ENCODE measurements around the gene CD99L2. TPM values are rescaled to one million over a fixed set of nuclear protein-coding genes. Genes with fewer than 3 reads are reported as not detected.

Gene CD99L2
- total RNA-seq, 1 experiment from 2014 or later: 156 TPM

DNA sequence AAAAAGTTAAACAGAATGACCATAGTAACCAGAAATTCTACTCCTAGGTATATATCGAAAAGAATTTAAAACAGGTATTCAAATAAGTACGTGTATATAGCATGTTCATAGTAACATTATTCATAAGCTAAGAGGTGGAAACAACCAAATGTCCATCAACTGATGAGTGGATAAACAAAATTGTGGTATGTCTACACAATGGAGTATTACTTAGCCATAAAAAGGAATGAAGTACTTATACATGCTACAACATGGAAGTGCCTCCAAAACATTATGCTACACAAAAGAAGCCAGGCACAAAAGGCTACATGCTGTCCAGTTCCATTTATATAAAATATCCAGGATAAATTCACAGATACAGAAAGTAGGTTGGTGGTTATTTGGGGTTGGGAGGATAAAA lies 76.5 kb downstream of the CD99L2 start:
- Histone ChIP-seq H3K4me3 (ENCODE audit: low read depth in 2 of 2, low read length in 2 of 2) (no peak overlapping the region), H3K27me3 (ENCODE audit: control insufficient read depth, insufficient read depth, low read length) (no peaks in the 10 kb centered on the region), H3K36me3 (ENCODE audit: control insufficient read depth, insufficient read depth, low read length) (no peaks in the 10 kb centered on the region), H3K9me3 (ENCODE audit: control insufficient read depth, insufficient read depth, low read depth, low read length) (no peaks in the 10 kb centered on the region), H3K4me1 (ENCODE audit: control insufficient read depth, insufficient read depth, low read length) (no peaks in the 10 kb centered on the region), H3K27ac (ENCODE audit: low read length) (no peak overlapping the region)
- no peak for ATAC-seq
- POLR2A ChIA-PET: no interaction called here
- in situ Hi-C loops (cut with HindIII; ENCODE audit: low pct_unique_long_range_greater_than_20kb, low sequenced_read_pairs) (no loop called here), intact Hi-C loops (cut with micrococcal nuclease; ENCODE audit: unreplicated experiment) (no loop called here)
- BruUV-seq (replicated peaks): no TSS peak
- no peak for TF ChIP-seq SIN3A (IDR thresholded peaks at IDR 0.05; ENCODE audit: borderline replicate concordance, insufficient read depth, low read depth, low read length)
- no peak for DNase-seq (ENCODE audit: low read depth, low spot score)
- CTCF ChIA-PET: no interaction called here

DNA sequence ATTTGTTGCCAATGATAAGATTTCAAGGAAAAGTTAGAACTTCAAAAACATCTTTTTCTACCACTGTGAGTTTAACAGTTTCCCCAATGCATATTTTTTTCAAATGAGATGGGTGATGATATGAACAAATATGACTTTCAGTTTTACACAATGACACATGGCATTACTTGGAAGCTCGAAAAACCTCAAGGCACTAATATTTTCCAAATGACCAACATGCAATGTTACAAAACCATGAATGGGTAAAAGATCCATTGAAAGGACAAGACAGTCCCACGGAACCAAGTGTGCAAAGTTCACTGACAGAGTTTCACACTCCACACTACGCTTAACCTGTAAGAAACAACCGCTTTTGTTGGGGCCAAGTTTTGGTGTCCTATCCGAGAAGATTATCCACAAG lies 84.5 kb downstream of the CD99L2 start:
- no peak for ATAC-seq
- no peaks in the 10 kb centered on the region for H3K4me1 ChIP-seq (ENCODE audit: control insufficient read depth, insufficient read depth, low read length)
- CTCF ChIA-PET: no interaction called here
- H3K9me3 ChIP-seq (ENCODE audit: control insufficient read depth, insufficient read depth, low read depth, low read length): no peaks in the 10 kb centered on the region
- TF ChIP-seq POLR2AphosphoS5 (IDR thresholded peaks at IDR 0.05; ENCODE audit: low read depth, low read length) (no peak), SIN3A (IDR thresholded peaks at IDR 0.05; ENCODE audit: borderline replicate concordance, insufficient read depth, low read depth, low read length) (no peak), REST (IDR thresholded peaks at IDR 0.05; ENCODE audit: insufficient read depth in 1 of 2, low read depth in 2 of 2, low read length in 1 of 2) (no peak), TCF7L2 (IDR thresholded peaks at IDR 0.05; ENCODE audit: low read depth, low read length) (no peak)
- TF ChIP-seq, protein P1, sequence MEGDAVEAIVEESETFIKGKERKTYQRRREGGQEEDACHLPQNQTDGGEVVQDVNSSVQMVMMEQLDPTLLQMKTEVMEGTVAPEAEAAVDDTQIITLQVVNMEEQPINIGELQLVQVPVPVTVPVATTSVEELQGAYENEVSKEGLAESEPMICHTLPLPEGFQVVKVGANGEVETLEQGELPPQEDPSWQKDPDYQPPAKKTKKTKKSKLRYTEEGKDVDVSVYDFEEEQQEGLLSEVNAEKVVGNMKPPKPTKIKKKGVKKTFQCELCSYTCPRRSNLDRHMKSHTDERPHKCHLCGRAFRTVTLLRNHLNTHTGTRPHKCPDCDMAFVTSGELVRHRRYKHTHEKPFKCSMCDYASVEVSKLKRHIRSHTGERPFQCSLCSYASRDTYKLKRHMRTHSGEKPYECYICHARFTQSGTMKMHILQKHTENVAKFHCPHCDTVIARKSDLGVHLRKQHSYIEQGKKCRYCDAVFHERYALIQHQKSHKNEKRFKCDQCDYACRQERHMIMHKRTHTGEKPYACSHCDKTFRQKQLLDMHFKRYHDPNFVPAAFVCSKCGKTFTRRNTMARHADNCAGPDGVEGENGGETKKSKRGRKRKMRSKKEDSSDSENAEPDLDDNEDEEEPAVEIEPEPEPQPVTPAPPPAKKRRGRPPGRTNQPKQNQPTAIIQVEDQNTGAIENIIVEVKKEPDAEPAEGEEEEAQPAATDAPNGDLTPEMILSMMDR (IDR thresholded peaks at IDR 0.05): no peak
- intact Hi-C loops (cut with micrococcal nuclease; ENCODE audit: unreplicated experiment): no loop called here
- BruUV-seq (replicated peaks): no TSS peak
- H3K27me3 ChIP-seq (ENCODE audit: control insufficient read depth, insufficient read depth, low read length): no peaks in the 10 kb centered on the region
- no peak overlapping the region for H3K27ac ChIP-seq (ENCODE audit: low read length)
- no peak overlapping the region for H3K4me3 ChIP-seq (ENCODE audit: low read depth in 2 of 2, low read length in 2 of 2)
- DNase-seq (ENCODE audit: low read depth, low spot score): no peak
- POLR2A ChIA-PET: no interaction called here
- H3K36me3 ChIP-seq (ENCODE audit: control insufficient read depth, insufficient read depth, low read length): no peaks in the 10 kb centered on the region
- in situ Hi-C loops (cut with HindIII; ENCODE audit: low pct_unique_long_range_greater_than_20kb, low sequenced_read_pairs): no loop called here

- 0 out of 2 replicates have a peak, but pooled peaks cover 2% of the 10 kb centered on the region for H3K4me1 ChIP-seq (ENCODE audit: control insufficient read depth, insufficient read depth, low read length)
- intact Hi-C loops (cut with micrococcal nuclease; ENCODE audit: unreplicated experiment): no loop called here
- BruUV-seq (replicated peaks): no TSS peak
- no peak for DNase-seq (ENCODE audit: low read depth, low spot score)
- H3K9me3 ChIP-seq (ENCODE audit: control insufficient read depth, insufficient read depth, low read depth, low read length): no peaks in the 10 kb centered on the region
- in situ Hi-C loops (cut with HindIII; ENCODE audit: low pct_unique_long_range_greater_than_20kb, low sequenced_read_pairs): no loop called here
- CTCF ChIA-PET: no interaction called here
- H3K4me3 ChIP-seq (ENCODE audit: low read depth in 2 of 2, low read length in 2 of 2): no peak overlapping the region
- POLR2A ChIA-PET: no interaction called here
- no peaks in the 10 kb centered on the region for H3K27me3 ChIP-seq (ENCODE audit: control insufficient read depth, insufficient read depth, low read length)
- no peaks in the 10 kb centered on the region for H3K36me3 ChIP-seq (ENCODE audit: control insufficient read depth, insufficient read depth, low read length)
- no peak overlapping the region for H3K27ac ChIP-seq (ENCODE audit: low read length)
- ATAC-seq: no peak
- no peak for TF ChIP-seq TCF7L2 (IDR thresholded peaks at IDR 0.05; ENCODE audit: low read depth, low read length)
- TF ChIP-seq REST (IDR thresholded peaks at IDR 0.05; ENCODE audit: insufficient read depth in 1 of 2, low read depth in 2 of 2, low read length in 1 of 2): no peak
- TF ChIP-seq POLR2AphosphoS5 (IDR thresholded peaks at IDR 0.05; ENCODE audit: low read depth, low read length): no peak
- TF ChIP-seq, protein P1 (IDR thresholded peaks at IDR 0.05): no peak
- no peak for TF ChIP-seq SIN3A (IDR thresholded peaks at IDR 0.05; ENCODE audit: borderline replicate concordance, insufficient read depth, low read depth, low read length)
Observed at GRCh38 chrX:150806827-150807226, 91.6 kb downstream of the CD99L2 start.
